GM18505 (cell line): ENCODE data around the gene EAF2.
"Not testable (repeated sequence)": the region's sequence is repeated elsewhere in the genome, so short reads cannot be mapped to it uniquely, and the experiment has no call there.

Experiments used
- ATAC-seq: cut with Tn5 transposase; IDR thresholded peaks from one replicate; pipeline ENCODE4 v1.9.1; 2021; ENCODE audit not compliant: unreplicated experiment
- POLR2A ChIP-seq: IDR thresholded peaks from 4 replicates; pipeline ENCODE4 v1.6.1; 2011; ENCODE audit warnings: borderline replicate concordance; ENCODE audit not compliant: insufficient read depth, insufficient read length; ENCODE audit errors: extremely low read depth

The EAF2 gene

GRCh38 chr3:121834157-121834670 is 795 bp upstream of the EAF2 start:
- no peak for TF ChIP-seq POLR2A
- no peak for ATAC-seq

- no peak for TF ChIP-seq POLR2A
- peak; percentile 15 for ATAC-seq
Observed at GRCh38 chr3:121835465-121835801, 424 bp downstream of the EAF2 start.

- TF ChIP-seq POLR2A, result no peak
- ATAC-seq, result no peak
Observed at GRCh38 chr3:121836064-121836463, 1.1 kb downstream of the EAF2 start.

GRCh38 chr3:121836481-121836880 is 1.5 kb downstream of the EAF2 start:
- no peak for TF ChIP-seq POLR2A
- ATAC-seq, result no peak

GRCh38 chr3:121839962-121840361 is 5.0 kb downstream of the EAF2 start:
- TF ChIP-seq POLR2A, result no peak
- no peak for ATAC-seq

GRCh38 chr3:121844892-121845291 is 9.9 kb downstream of the EAF2 start:
- no peak for ATAC-seq
- no peak for TF ChIP-seq POLR2A

- no peak for TF ChIP-seq POLR2A
- no peak for ATAC-seq
Observed at GRCh38 chr3:121852256-121852655, 17.2 kb downstream of the EAF2 start.

GRCh38 chr3:121855555-121855954 is 20.5 kb downstream of the EAF2 start:
- ATAC-seq, result no peak
- no peak for TF ChIP-seq POLR2A

- ATAC-seq, result not testable (repeated sequence)
Observed at GRCh38 chr3:121857778-121858177, 22.8 kb downstream of the EAF2 start.

GRCh38 chr3:121863247-121863646 is 28.2 kb downstream of the EAF2 start:
- not testable (repeated sequence) for ATAC-seq

- TF ChIP-seq POLR2A, result no peak
- no peak for ATAC-seq
Observed at GRCh38 chr3:121863801-121864200, 28.8 kb downstream of the EAF2 start.

- no peak for ATAC-seq
- TF ChIP-seq POLR2A, result no peak
Observed at GRCh38 chr3:121869736-121870135, 34.7 kb downstream of the EAF2 start.

GRCh38 chr3:121870717-121871116 is 35.7 kb downstream of the EAF2 start:
- TF ChIP-seq POLR2A, result no peak
- no peak for ATAC-seq

GRCh38 chr3:121871430-121871829 is 36.4 kb downstream of the EAF2 start:
- no peak for TF ChIP-seq POLR2A
- no peak for ATAC-seq

- TF ChIP-seq POLR2A, result no peak
- no peak for ATAC-seq
Observed at GRCh38 chr3:121878411-121878810, 43.4 kb downstream of the EAF2 start.
